RWPE2 (cell line): ENCODE data around the gene KIAA1958.
"Not testable (repeated sequence)": the region's sequence is repeated elsewhere in the genome, so short reads cannot be mapped to it uniquely, and the experiment has no call there.

ENCODE experiments used
- ATAC-seq: fragments of 200-7000 bp; cut with Tn5 transposase; 3 replicates; pipeline ENCODE4 v1.9.1; 2021; ENCODE audit warnings: low read depth
- DNase-seq: peaks from one replicate; pipeline ENCODE4 v3.0.0-alpha.2; 2020; ENCODE audit warnings: low spot score
- H3K27ac ChIP-seq: fragments of 450-650 bp; 2 replicates; pipeline ENCODE4 v1.5.1; 2017; ENCODE audit warnings: mild to moderate bottlenecking; ENCODE audit not compliant: poor library complexity, severe bottlenecking
- H3K27me3 ChIP-seq: fragments of 250-450 bp; sonication (Bioruptor Pico); 2 replicates; pipeline ENCODE4 v1.5.1; 2021; ENCODE audit warnings: mild to moderate bottlenecking, moderate library complexity; ENCODE audit not compliant: insufficient read depth, poor library complexity, severe bottlenecking
- H3K36me3 ChIP-seq: fragments of 250-450 bp; sonication (Bioruptor Pico); 2 replicates; pipeline ENCODE4 v1.5.1; 2020; ENCODE audit warnings: low read depth, mild to moderate bottlenecking, moderate library complexity
- H3K4me1 ChIP-seq: fragments of 250-450 bp; sonication (Bioruptor Pico); 2 replicates; pipeline ENCODE4 v1.5.1; 2021; ENCODE audit warnings: mild to moderate bottlenecking, moderate library complexity; ENCODE audit not compliant: insufficient read depth, poor library complexity, severe bottlenecking
- H3K4me3 ChIP-seq: fragments of 250-450 bp; sonication (Bioruptor Pico); 2 replicates; pipeline ENCODE4 v1.5.1; 2021; ENCODE audit warnings: mild to moderate bottlenecking, moderate library complexity; ENCODE audit not compliant: severe bottlenecking
- H3K9me3 ChIP-seq: fragments of 250-450 bp; sonication (Bioruptor Pico); 2 replicates; pipeline ENCODE4 v1.5.1; 2021; ENCODE audit warnings: mild to moderate bottlenecking, moderate library complexity; ENCODE audit not compliant: severe bottlenecking
- TF ChIP-seq, protein P1 (sequence below): fragments of 450-650 bp; IDR thresholded peaks from one replicate; pipeline ENCODE4 v1.5.1; 2017; ENCODE audit warnings: mild to moderate bottlenecking, moderate library complexity; ENCODE audit not compliant: poor library complexity, severe bottlenecking

KIAA1958 gene

GRCh38 chr9:112505086-112505485 lies 18.5 kb downstream of the KIAA1958 start:
- H3K9me3 ChIP-seq, result no peaks in the 10 kb centered on the region
- TF ChIP-seq, protein P1, sequence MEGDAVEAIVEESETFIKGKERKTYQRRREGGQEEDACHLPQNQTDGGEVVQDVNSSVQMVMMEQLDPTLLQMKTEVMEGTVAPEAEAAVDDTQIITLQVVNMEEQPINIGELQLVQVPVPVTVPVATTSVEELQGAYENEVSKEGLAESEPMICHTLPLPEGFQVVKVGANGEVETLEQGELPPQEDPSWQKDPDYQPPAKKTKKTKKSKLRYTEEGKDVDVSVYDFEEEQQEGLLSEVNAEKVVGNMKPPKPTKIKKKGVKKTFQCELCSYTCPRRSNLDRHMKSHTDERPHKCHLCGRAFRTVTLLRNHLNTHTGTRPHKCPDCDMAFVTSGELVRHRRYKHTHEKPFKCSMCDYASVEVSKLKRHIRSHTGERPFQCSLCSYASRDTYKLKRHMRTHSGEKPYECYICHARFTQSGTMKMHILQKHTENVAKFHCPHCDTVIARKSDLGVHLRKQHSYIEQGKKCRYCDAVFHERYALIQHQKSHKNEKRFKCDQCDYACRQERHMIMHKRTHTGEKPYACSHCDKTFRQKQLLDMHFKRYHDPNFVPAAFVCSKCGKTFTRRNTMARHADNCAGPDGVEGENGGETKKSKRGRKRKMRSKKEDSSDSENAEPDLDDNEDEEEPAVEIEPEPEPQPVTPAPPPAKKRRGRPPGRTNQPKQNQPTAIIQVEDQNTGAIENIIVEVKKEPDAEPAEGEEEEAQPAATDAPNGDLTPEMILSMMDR, result no peak
- peaks cover 5% of the 10 kb centered on the region for H3K4me1 ChIP-seq
- ATAC-seq (no peak), DNase-seq (no peak)
- H3K27ac ChIP-seq, result no peak overlapping the region
- H3K4me3 ChIP-seq, result no peak overlapping the region
- H3K36me3 ChIP-seq, result no peaks in the 10 kb centered on the region
- H3K27me3 ChIP-seq, result no peaks in the 10 kb centered on the region

DNA sequence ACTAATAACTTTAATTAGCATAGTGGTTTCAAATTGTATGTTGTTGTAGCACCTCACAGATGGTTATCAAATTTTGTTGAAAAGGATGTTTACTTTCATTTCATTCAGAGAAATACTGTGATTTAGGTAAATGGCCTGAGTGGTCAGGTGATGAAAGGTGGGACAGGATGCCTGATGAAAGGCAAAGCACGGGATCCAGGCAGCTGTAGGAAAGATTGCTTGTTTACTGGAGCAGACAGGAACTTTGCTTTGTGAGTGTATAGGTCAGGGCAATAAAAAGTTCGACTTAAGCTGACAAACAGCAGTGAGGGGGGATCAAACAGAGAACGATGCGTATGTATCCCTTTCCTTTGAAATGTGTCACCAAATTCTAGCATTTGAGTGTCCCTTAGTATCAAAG lies 19.0 kb downstream of the KIAA1958 start:
- H3K9me3 ChIP-seq, result no peaks in the 10 kb centered on the region
- no peak overlapping the region for H3K27ac ChIP-seq
- no peaks in the 10 kb centered on the region for H3K27me3 ChIP-seq
- no peak overlapping the region for H3K4me3 ChIP-seq
- peaks cover 5% of the 10 kb centered on the region for H3K4me1 ChIP-seq
- H3K36me3 ChIP-seq, result no peaks in the 10 kb centered on the region
- no peak for DNase-seq
- TF ChIP-seq, protein P1, result no peak
- no peak for ATAC-seq

DNA sequence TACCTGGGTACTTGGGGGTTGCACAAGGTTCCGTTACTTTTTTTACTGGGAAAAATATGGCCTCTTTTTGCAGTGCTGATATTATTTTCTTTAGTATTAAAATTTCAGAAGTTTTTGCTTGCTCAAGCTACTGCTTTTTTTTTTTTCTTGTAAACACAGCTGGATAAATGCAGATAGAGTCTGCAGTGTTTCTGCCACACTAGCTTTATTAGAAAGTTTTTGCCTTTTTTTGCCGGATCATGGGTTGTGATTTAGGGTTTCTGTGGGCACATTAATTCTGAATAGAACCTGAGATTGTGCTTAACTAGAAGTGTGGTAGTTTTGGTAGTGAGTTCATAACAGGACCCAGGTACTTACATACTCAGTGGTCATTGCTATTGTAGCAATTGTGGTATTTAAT lies 19.9 kb downstream of the KIAA1958 start:
- no peak for ATAC-seq
- no peak overlapping the region for H3K4me3 ChIP-seq
- H3K27me3 ChIP-seq, result no peaks in the 10 kb centered on the region
- TF ChIP-seq, protein P1, result no peak
- H3K27ac ChIP-seq, result no peak overlapping the region
- H3K9me3 ChIP-seq, result no peaks in the 10 kb centered on the region
- H3K4me1 ChIP-seq, result peaks cover 5% of the 10 kb centered on the region
- DNase-seq, result no peak
- no peaks in the 10 kb centered on the region for H3K36me3 ChIP-seq

DNA sequence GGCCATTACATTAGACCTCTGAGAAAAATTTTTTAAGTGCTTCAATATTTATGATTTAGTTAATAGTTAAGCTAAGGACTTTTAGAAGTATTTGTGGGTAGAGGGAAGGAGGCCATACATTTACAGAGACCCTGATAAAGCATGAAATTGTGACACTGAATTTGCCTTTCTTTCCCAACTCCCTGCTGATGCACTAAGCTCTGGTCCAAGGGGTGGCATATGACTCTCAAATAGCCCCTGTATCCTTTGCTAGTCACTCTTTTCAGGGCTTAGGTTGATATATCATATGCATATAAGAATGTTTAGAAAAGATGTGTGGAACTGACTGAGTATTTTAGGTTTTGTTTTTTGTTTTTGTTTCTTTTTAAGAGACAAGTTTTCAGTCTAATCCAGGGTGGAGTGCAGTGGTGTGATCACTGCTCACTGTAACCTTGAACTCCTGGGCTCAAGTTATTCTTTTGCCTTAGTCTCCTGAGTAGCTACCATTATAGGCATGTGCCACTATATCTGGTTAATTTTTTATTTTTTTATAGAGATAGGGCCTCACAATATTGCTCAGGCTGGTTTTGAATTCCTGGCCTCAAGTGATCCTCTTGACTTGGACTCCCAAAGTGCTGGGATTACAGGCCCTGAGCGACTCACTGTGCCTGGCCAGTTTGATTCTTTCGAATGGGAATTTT lies 20.5 kb downstream of the KIAA1958 start:
- no peaks in the 10 kb centered on the region for H3K36me3 ChIP-seq
- no peak overlapping the region for H3K4me3 ChIP-seq
- no peaks in the 10 kb centered on the region for H3K9me3 ChIP-seq
- H3K27me3 ChIP-seq, result no peaks in the 10 kb centered on the region
- H3K27ac ChIP-seq, result no peak overlapping the region
- TF ChIP-seq, protein P1, result no peak
- H3K4me1 ChIP-seq, result no peaks in the 10 kb centered on the region
- ATAC-seq, result no peak
- DNase-seq, result no peak

- no peak overlapping the region for H3K27ac ChIP-seq
- H3K4me3 ChIP-seq, result no peak overlapping the region
- H3K36me3 ChIP-seq, result no peaks in the 10 kb centered on the region
- H3K9me3 ChIP-seq, result no peaks in the 10 kb centered on the region
- no peak for ATAC-seq
- no peaks in the 10 kb centered on the region for H3K4me1 ChIP-seq
- no peaks in the 10 kb centered on the region for H3K27me3 ChIP-seq
- no peak for DNase-seq
- TF ChIP-seq, protein P1, result no peak
Observed at GRCh38 chr9:112508377-112508776, 21.8 kb downstream of the KIAA1958 start.

GRCh38 chr9:112512377-112512776 lies 25.8 kb downstream of the KIAA1958 start:
- not testable (repeated sequence) for H3K36me3 ChIP-seq, H3K27ac ChIP-seq, H3K4me3 ChIP-seq, H3K27me3 ChIP-seq, H3K4me1 ChIP-seq, H3K9me3 ChIP-seq, ATAC-seq, DNase-seq
